ENCODE measurements around the gene SNPH. TPM values are rescaled to one million over a fixed set of nuclear protein-coding genes. Genes with fewer than 3 reads are reported as not detected.
A peak's percentile ranks its signal among the peaks of the same experiment; 100 is the strongest.

SNPH gene
- total RNA-seq, 1 donor from 2014 or later = 0.43 TPM

DNA sequence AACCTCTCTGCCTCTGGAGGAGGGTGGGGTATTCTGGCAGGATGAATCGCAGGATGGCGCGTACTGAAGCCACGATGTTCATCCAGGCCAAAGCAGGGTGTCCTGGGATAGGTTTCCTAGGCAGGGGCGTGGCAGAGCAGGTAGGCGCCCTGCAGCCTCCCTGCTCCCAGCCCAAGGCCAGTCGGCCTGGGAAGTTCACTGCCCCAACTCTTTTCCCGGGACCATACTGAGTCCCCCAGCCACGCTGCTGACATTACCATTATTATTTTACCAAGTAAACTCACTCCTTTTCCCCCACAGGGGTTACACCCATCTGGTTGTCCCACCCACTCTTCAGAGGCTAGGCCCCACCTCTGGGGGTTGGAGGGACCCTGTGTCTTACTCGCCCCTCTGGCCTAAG lies 41.1 kb downstream of the SNPH start:
- DNase-seq (ENCODE audit: low spot score) = no peak
- no peaks in the 10 kb centered on the region for H3K27me3 Mint-ChIP-seq (ENCODE audit: insufficient read depth, low read depth)
- no peaks in the 10 kb centered on the region for H3K9me3 ChIP-seq (ENCODE audit: low read depth)
- H3K9ac ChIP-seq = no peak overlapping the region
- no peaks in the 10 kb centered on the region for H3K79me2 ChIP-seq (ENCODE audit: low read depth)
- peak overlapping the region; percentile 42 for H3K27ac Mint-ChIP-seq
- peaks cover 8% of the 10 kb centered on the region for H3K4me1 ChIP-seq
- no peak overlapping the region for H2AFZ ChIP-seq (replicated peaks)
- no peaks in the 10 kb centered on the region for H4K20me1 ChIP-seq (ENCODE audit: low read depth)
- no peaks in the 10 kb centered on the region for H3K9me3 Mint-ChIP-seq
- no peaks in the 10 kb centered on the region for H3K36me3 ChIP-seq
- TF ChIP-seq, protein P1, sequence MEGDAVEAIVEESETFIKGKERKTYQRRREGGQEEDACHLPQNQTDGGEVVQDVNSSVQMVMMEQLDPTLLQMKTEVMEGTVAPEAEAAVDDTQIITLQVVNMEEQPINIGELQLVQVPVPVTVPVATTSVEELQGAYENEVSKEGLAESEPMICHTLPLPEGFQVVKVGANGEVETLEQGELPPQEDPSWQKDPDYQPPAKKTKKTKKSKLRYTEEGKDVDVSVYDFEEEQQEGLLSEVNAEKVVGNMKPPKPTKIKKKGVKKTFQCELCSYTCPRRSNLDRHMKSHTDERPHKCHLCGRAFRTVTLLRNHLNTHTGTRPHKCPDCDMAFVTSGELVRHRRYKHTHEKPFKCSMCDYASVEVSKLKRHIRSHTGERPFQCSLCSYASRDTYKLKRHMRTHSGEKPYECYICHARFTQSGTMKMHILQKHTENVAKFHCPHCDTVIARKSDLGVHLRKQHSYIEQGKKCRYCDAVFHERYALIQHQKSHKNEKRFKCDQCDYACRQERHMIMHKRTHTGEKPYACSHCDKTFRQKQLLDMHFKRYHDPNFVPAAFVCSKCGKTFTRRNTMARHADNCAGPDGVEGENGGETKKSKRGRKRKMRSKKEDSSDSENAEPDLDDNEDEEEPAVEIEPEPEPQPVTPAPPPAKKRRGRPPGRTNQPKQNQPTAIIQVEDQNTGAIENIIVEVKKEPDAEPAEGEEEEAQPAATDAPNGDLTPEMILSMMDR (IDR thresholded peaks at IDR 0.05) = no peak
- TF ChIP-seq EZH2 (IDR thresholded peaks at IDR 0.05) = no peak
- no peak for TF ChIP-seq EZH2phosphoT487 (IDR thresholded peaks at IDR 0.05)
- no peak overlapping the region for H3K4me3 ChIP-seq
- no peaks in the 10 kb centered on the region for H3F3A ChIP-seq (ENCODE audit: low read depth)
- no peak overlapping the region for H3K4me3 Mint-ChIP-seq
- no peaks in the 10 kb centered on the region for H3K36me3 Mint-ChIP-seq
- peaks cover 16% of the 10 kb centered on the region for H3K4me1 Mint-ChIP-seq
- no peak overlapping the region for H3K4me2 ChIP-seq
- H3K27me3 ChIP-seq = peaks cover under 1% of the 10 kb centered on the region
- no peak overlapping the region for H3K27ac ChIP-seq

DNA sequence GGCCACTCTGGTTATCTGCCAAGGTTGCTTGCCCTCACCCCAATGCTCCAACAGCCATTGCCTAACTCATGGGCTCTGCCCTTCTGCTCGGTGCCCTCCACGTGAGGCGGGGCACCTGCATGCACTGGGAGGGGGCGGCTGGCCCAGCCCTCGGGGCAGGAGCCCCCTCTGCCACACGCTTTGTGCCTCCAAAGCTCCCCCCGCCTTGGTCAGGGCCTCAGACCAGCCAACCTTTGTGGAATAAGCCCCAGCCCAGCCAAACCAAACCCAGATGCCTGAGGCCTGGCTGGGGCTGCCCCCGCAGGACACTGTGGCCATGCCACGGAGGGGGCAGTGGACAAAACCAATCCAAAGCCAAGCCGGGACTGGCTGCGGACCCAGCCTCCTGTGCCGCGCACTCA lies 41.5 kb downstream of the SNPH start:
- peaks cover 16% of the 10 kb centered on the region for H3K4me1 Mint-ChIP-seq
- H3F3A ChIP-seq (ENCODE audit: low read depth) = no peaks in the 10 kb centered on the region
- no peaks in the 10 kb centered on the region for H3K9me3 Mint-ChIP-seq
- no peak for DNase-seq (ENCODE audit: low spot score)
- no peaks in the 10 kb centered on the region for H4K20me1 ChIP-seq (ENCODE audit: low read depth)
- H2AFZ ChIP-seq (replicated peaks) = no peak overlapping the region
- peaks cover 4% of the 10 kb centered on the region for H3K27me3 ChIP-seq
- no peaks in the 10 kb centered on the region for H3K36me3 ChIP-seq
- H3K36me3 Mint-ChIP-seq = no peaks in the 10 kb centered on the region
- TF ChIP-seq EZH2 (IDR thresholded peaks at IDR 0.05) (no peak), EZH2phosphoT487 (IDR thresholded peaks at IDR 0.05) (no peak)
- TF ChIP-seq, protein P1 (IDR thresholded peaks at IDR 0.05) = no peak
- H3K4me3 Mint-ChIP-seq = no peak overlapping the region
- H3K4me1 ChIP-seq = peaks cover 8% of the 10 kb centered on the region
- H3K9me3 ChIP-seq (ENCODE audit: low read depth) = no peaks in the 10 kb centered on the region
- no peak overlapping the region for H3K9ac ChIP-seq
- H3K79me2 ChIP-seq (ENCODE audit: low read depth) = no peaks in the 10 kb centered on the region
- H3K27me3 Mint-ChIP-seq (ENCODE audit: insufficient read depth, low read depth) = no peaks in the 10 kb centered on the region
- no peak overlapping the region for H3K27ac Mint-ChIP-seq
- H3K4me3 ChIP-seq = no peak overlapping the region
- H3K4me2 ChIP-seq = no peak overlapping the region
- H3K27ac ChIP-seq = no peak overlapping the region

GRCh38 chr20:1308067-1308701 lies 42.1 kb downstream of the SNPH start:
- Mint-ChIP-seq H3K4me3 (no peak overlapping the region), H3K9me3 (no peaks in the 10 kb centered on the region), H3K27me3 (ENCODE audit: insufficient read depth, low read depth) (no peaks in the 10 kb centered on the region), H3K36me3 (no peaks in the 10 kb centered on the region), H3K27ac (peak overlapping the region; percentile 83), H3K4me1 (peaks cover 16% of the 10 kb centered on the region)
- Histone ChIP-seq H3K79me2 (ENCODE audit: low read depth) (no peaks in the 10 kb centered on the region), H3K27ac (no peak overlapping the region), H3K9ac (no peak overlapping the region), H3K4me1 (peaks cover 8% of the 10 kb centered on the region), H4K20me1 (ENCODE audit: low read depth) (no peaks in the 10 kb centered on the region), H3F3A (ENCODE audit: low read depth) (no peaks in the 10 kb centered on the region), H3K9me3 (ENCODE audit: low read depth) (no peaks in the 10 kb centered on the region), H3K27me3 (peaks cover 10% of the 10 kb centered on the region), H3K4me3 (no peak overlapping the region), H3K4me2 (no peak overlapping the region), H2AFZ (replicated peaks) (no peak overlapping the region), H3K36me3 (no peaks in the 10 kb centered on the region)
- TF ChIP-seq EZH2phosphoT487 (IDR thresholded peaks at IDR 0.05) (no peak), EZH2 (IDR thresholded peaks at IDR 0.05) (no peak)
- TF ChIP-seq, protein P1 (IDR thresholded peaks at IDR 0.05) = no peak
- DNase-seq (ENCODE audit: low spot score) = no peak

Data from neural progenitor cell (in vitro differentiated cells).